Activated naive CD4-positive, alpha-beta T cell treated with anti-CD3 and anti-CD28 coated beads, Interleukin-2, amount 50 U/mL, for 72 hours (primary cell): Measurements from ENCODE around the gene GPR139. TPM values are rescaled to one million over a fixed set of nuclear protein-coding genes. Genes with fewer than 3 reads are reported as not detected.

ENCODE experiments used
- ATAC-seq, 2 donors: fragments of 150-1000 bp; cut with Tn5 transposase; 2 replicates each; pipeline ENCODE4 v1.10.0; 2021; ENCODE audit warnings: mild to moderate bottlenecking in 2 of 2, moderate library complexity in 2 of 2
- DNase-seq, 2 donors: peaks; one replicate each; pipeline ENCODE4 v3.0.0; 2021 to 2022; ENCODE audit warnings: low spot score in 2 of 2
- H3K27ac Mint-ChIP-seq, 2 donors: one replicate each; pipeline ENCODE4 v1.8.0; 2022; ENCODE audit warnings: mild to moderate bottlenecking in 2 of 2, mixed read lengths in 2 of 2
- H3K36me3 Mint-ChIP-seq, 2 donors: one replicate each; pipeline ENCODE4 v1.8.0; 2022; ENCODE audit warnings: mixed read lengths in 2 of 2
- H3K9me3 Mint-ChIP-seq, 2 donors: one replicate each; pipeline ENCODE4 v1.8.0; 2022; ENCODE audit warnings: mixed read lengths in 2 of 2
- total RNA-seq, 2 donors: library from RNA; stranded (reverse); gene quantifications; one replicate each; pipeline ENCODE4 v1.2.3, GENCODE V29; 2022

GPR139 gene
- total RNA-seq, 2 donors from 2014 or later = not detected

- DNase-seq (no peak), ATAC-seq (no peak)
- Mint-ChIP-seq H3K27ac (no peak overlapping the region), H3K9me3 (peaks cover 5 to 9% of the 10 kb centered on the region in 2 donors), H3K36me3 (no peaks in the 10 kb centered on the region)
These were observed 1.4 kb downstream of the GPR139 start for GRCh38 chr16:20072146-20072873.

- Mint-ChIP-seq H3K36me3 (no peaks in the 10 kb centered on the region), H3K27ac (no peak overlapping the region), H3K9me3 (peaks cover 14 to 19% of the 10 kb centered on the region in 2 donors)
- DNase-seq (no peak), ATAC-seq (no peak)
These were observed 8.8 kb downstream of the GPR139 start for GRCh38 chr16:20064931-20065330.

GRCh38 chr16:20064520-20064919 is 9.2 kb downstream of the GPR139 start:
- ATAC-seq (no peak), DNase-seq (no peak)
- H3K27ac Mint-ChIP-seq = no peak overlapping the region
- no peaks in the 10 kb centered on the region for H3K36me3 Mint-ChIP-seq
- peaks cover 11 to 15% of the 10 kb centered on the region in 2 donors for H3K9me3 Mint-ChIP-seq

GRCh38 chr16:20061132-20061531 is 12.6 kb downstream of the GPR139 start:
- ATAC-seq (no peak), DNase-seq (no peak)
- Mint-ChIP-seq H3K27ac (no peak overlapping the region), H3K36me3 (no peaks in the 10 kb centered on the region), H3K9me3 (peaks cover 10 to 13% of the 10 kb centered on the region in 2 donors)

GRCh38 chr16:20056436-20056835 is 17.3 kb downstream of the GPR139 start:
- no peak for ATAC-seq

GRCh38 chr16:20053336-20053735 is 20.4 kb downstream of the GPR139 start:
- H3K9me3 Mint-ChIP-seq = peaks cover 0 to 4% of the 10 kb centered on the region in 2 donors
- no peak overlapping the region for H3K27ac Mint-ChIP-seq
- ATAC-seq (no peak), DNase-seq (no peak)
- H3K36me3 Mint-ChIP-seq = no peaks in the 10 kb centered on the region

More at GRCh38 chr16:20056436-20056835, 17.3 kb downstream of the GPR139 start:
- peaks cover 10 to 13% of the 10 kb centered on the region in 2 donors for H3K9me3 Mint-ChIP-seq
- no peak overlapping the region for H3K27ac Mint-ChIP-seq
- H3K36me3 Mint-ChIP-seq = no peaks in the 10 kb centered on the region
- DNase-seq = no peak

GRCh38 chr16:20051611-20052010 is 22.1 kb downstream of the GPR139 start:
- no peak overlapping the region for H3K27ac Mint-ChIP-seq
- no peaks in the 10 kb centered on the region for H3K36me3 Mint-ChIP-seq
- DNase-seq = no peak
- H3K9me3 Mint-ChIP-seq = no peaks in the 10 kb centered on the region
- no peak for ATAC-seq

GRCh38 chr16:20051147-20051546 is 22.5 kb downstream of the GPR139 start:
- Mint-ChIP-seq H3K9me3 (peaks cover 0 to 3% of the 10 kb centered on the region in 2 donors), H3K36me3 (no peaks in the 10 kb centered on the region), H3K27ac (no peak overlapping the region)
- DNase-seq (no peak), ATAC-seq (no peak)

GRCh38 chr16:20049831-20050230 is 23.9 kb downstream of the GPR139 start:
- DNase-seq = no peak
- H3K36me3 Mint-ChIP-seq = no peaks in the 10 kb centered on the region
- H3K9me3 Mint-ChIP-seq = peaks cover 0 to 3% of the 10 kb centered on the region in 2 donors
- ATAC-seq = no peak
- H3K27ac Mint-ChIP-seq = no peak overlapping the region

GRCh38 chr16:20045886-20046285 is 27.8 kb downstream of the GPR139 start:
- Mint-ChIP-seq H3K27ac (no peak overlapping the region), H3K36me3 (no peaks in the 10 kb centered on the region), H3K9me3 (peaks cover 0 to 3% of the 10 kb centered on the region in 2 donors)
- no peak for ATAC-seq
- DNase-seq = no peak

GRCh38 chr16:20042848-20043247 is 30.8 kb downstream of the GPR139 start:
- no peaks in the 10 kb centered on the region for H3K36me3 Mint-ChIP-seq
- peaks cover 3% of the 10 kb centered on the region in 2 donors for H3K9me3 Mint-ChIP-seq
- H3K27ac Mint-ChIP-seq = no peak overlapping the region
- DNase-seq (no peak), ATAC-seq (no peak)

GRCh38 chr16:20041924-20042596 is 31.6 kb downstream of the GPR139 start:
- no peak for ATAC-seq
- H3K36me3 Mint-ChIP-seq = no peaks in the 10 kb centered on the region
- peaks cover 3% of the 10 kb centered on the region in 2 donors for H3K9me3 Mint-ChIP-seq
- no peak for DNase-seq
- H3K27ac Mint-ChIP-seq = no peak overlapping the region

- no peaks in the 10 kb centered on the region for H3K36me3 Mint-ChIP-seq
- DNase-seq = no peak
- ATAC-seq = no peak
- no peak overlapping the region for H3K27ac Mint-ChIP-seq
- peaks cover 0 to 9% of the 10 kb centered on the region in 2 donors for H3K9me3 Mint-ChIP-seq
These were observed 33.7 kb downstream of the GPR139 start for GRCh38 chr16:20040011-20040410.

GRCh38 chr16:20029611-20030010 is 44.1 kb downstream of the GPR139 start:
- H3K36me3 Mint-ChIP-seq = peaks cover 0 to under 1% of the 10 kb centered on the region in 2 donors

GRCh38 chr16:20026361-20027072 is 47.2 kb downstream of the GPR139 start:
- DNase-seq = no peak
- H3K36me3 Mint-ChIP-seq = peaks cover 0 to 6% of the 10 kb centered on the region in 2 donors
- ATAC-seq = no peak
- no peak overlapping the region for H3K27ac Mint-ChIP-seq
- H3K9me3 Mint-ChIP-seq = peaks cover 8 to 9% of the 10 kb centered on the region in 2 donors

More at GRCh38 chr16:20029611-20030010, 44.1 kb downstream of the GPR139 start:
- no peak for DNase-seq
- Mint-ChIP-seq H3K9me3 (peaks cover 11 to 12% of the 10 kb centered on the region in 2 donors), H3K27ac (no peak overlapping the region)
- no peak for ATAC-seq

GRCh38 chr16:20023190-20023589 is 50.5 kb downstream of the GPR139 start:
- peaks cover 0 to 6% of the 10 kb centered on the region in 2 donors for H3K36me3 Mint-ChIP-seq
- no peak overlapping the region for H3K27ac Mint-ChIP-seq
- H3K9me3 Mint-ChIP-seq = peaks cover 6 to 7% of the 10 kb centered on the region in 2 donors
- ATAC-seq = no peak
- no peak for DNase-seq

GRCh38 chr16:20020976-20021375 is 52.7 kb downstream of the GPR139 start:
- ATAC-seq (no peak), DNase-seq (no peak)
- Mint-ChIP-seq H3K36me3 (peaks cover 0 to 6% of the 10 kb centered on the region in 2 donors), H3K9me3 (peaks cover 6 to 7% of the 10 kb centered on the region in 2 donors), H3K27ac (no peak overlapping the region)
